B cell (primary cell): Measurements from ENCODE around the gene MRPL10. TPM values are rescaled to one million over a fixed set of nuclear protein-coding genes. Genes with fewer than 3 reads are reported as not detected.
A peak's percentile ranks its signal among the peaks of the same experiment; 100 is the strongest.

Experiments
- ATAC-seq: fragments of 200-7000 bp; cut with Tn5 transposase; one replicate; pipeline ENCODE4 v1.10.0; 2021; ENCODE audit warnings: low read depth, mild to moderate bottlenecking, moderate number of reproducible peaks, moderate library complexity
- CTCF ChIA-PET: fragments of 350-600 bp; sonication (Branson Sonifier 250); formaldehyde crosslinking; loops from one replicate; lab custom pipeline; 2021; ENCODE audit warnings: antibody characterized with exemption, inconsistent platforms; lab: Charles Lee
- POLR2A ChIA-PET: fragments of 350-600 bp; sonication (Branson Sonifier 250); formaldehyde crosslinking; loops from one replicate; lab custom pipeline; 2021; ENCODE audit warnings: antibody characterized with exemption; lab: Charles Lee
- DNase-seq: peaks from one replicate; pipeline ENCODE4 v3.0.0; 2013
- H2AFZ ChIP-seq: 2 replicates; pipeline ENCODE4 v1.6.1; 2012; ENCODE audit warnings: mild to moderate bottlenecking, low read depth, low read length; ENCODE audit not compliant: insufficient read depth, poor library complexity, severe bottlenecking
- H3K27ac ChIP-seq, 2 donors: 1 replicate in 1 of 2; 2 replicates in 1 of 2; pipeline ENCODE4 v1.5.1; 2012 to 2013; ENCODE audit warnings: low read length in 2 of 2, mild to moderate bottlenecking in 2 of 2, moderate library complexity in 1 of 2
- H3K27me3 ChIP-seq, 4 experiments: fragments of 200-600 bp in 1 of 4; sonication (generic) in 1 of 4; replicated peaks in 1 of 4; 1 replicate in 2 of 4; 2 replicates in 2 of 4; pipeline versions ENCODE4 v1.6.1 to v1.7.0; 2013 to 2016; ENCODE audit warnings: low read length in 3 of 4, mild to moderate bottlenecking in 2 of 4, mixed read lengths in 1 of 4, moderate library complexity in 1 of 4; ENCODE audit not compliant: insufficient read depth in 4 of 4, control insufficient read depth in 3 of 4; ENCODE audit errors: control extremely low read depth in 1 of 4
- H3K36me3 ChIP-seq, 2 experiments: replicated peaks in 1 of 2; 1 replicate in 1 of 2; 2 replicates in 1 of 2; pipeline versions ENCODE4 v1.6.1 to v1.7.1; 2013; ENCODE audit warnings: low read length in 1 of 2; ENCODE audit not compliant: insufficient read depth in 2 of 2, control insufficient read depth in 1 of 2; ENCODE audit errors: control extremely low read depth in 1 of 2, extremely low read depth in 1 of 2
- H3K4me1 ChIP-seq, 2 donors: fragments of 200-600 bp in 1 of 2; sonication (generic) in 1 of 2; 1 replicate in 1 of 2; 2 replicates in 1 of 2; pipeline versions ENCODE4 v1.5.1 to v1.6.1; 2013 to 2017; ENCODE audit warnings: low read length in 2 of 2; ENCODE audit not compliant: control insufficient read depth in 2 of 2, insufficient read depth in 2 of 2
- H3K4me2 ChIP-seq: replicated peaks from 2 replicates; pipeline ENCODE3; 2012; ENCODE audit warnings: mild to moderate bottlenecking, low read depth, low read length; ENCODE audit not compliant: poor library complexity, severe bottlenecking
- H3K4me3 ChIP-seq, 5 experiments: fragments of 200-600 bp in 1 of 5; sonication (generic) in 1 of 5; 1 replicate in 3 of 5; 2 replicates in 2 of 5; pipeline versions ENCODE4 v1.5.1 to v1.7.0; 2011 to 2016; ENCODE audit warnings: low read length in 4 of 5, mild to moderate bottlenecking in 4 of 5, low read depth in 2 of 5, control low read depth in 1 of 5, moderate library complexity in 1 of 5; ENCODE audit not compliant: insufficient read depth in 1 of 5; ENCODE audit errors: control extremely low read depth in 1 of 5, extremely low read depth in 1 of 5
- H3K79me2 ChIP-seq: fragments of 200-600 bp; sonication (generic); one replicate; pipeline ENCODE4 v1.6.0; 2016; ENCODE audit warnings: low read length; ENCODE audit not compliant: control insufficient read depth, insufficient read depth
- H3K9ac ChIP-seq: fragments of 200-600 bp; sonication (generic); 2 replicates; pipeline ENCODE4 v1.6.1; 2017; ENCODE audit warnings: mild to moderate bottlenecking, low read length, moderate library complexity
- H3K9me3 ChIP-seq, 3 donors: one replicate each; pipeline versions ENCODE4 v1.6.1 to v1.7.1; 2013; ENCODE audit warnings: low read length in 2 of 3; ENCODE audit not compliant: control insufficient read depth in 2 of 3, insufficient read depth in 1 of 3; ENCODE audit errors: control extremely low read depth in 1 of 3
- H4K20me1 ChIP-seq: 2 replicates; pipeline ENCODE4 v1.6.0; 2012; ENCODE audit warnings: mild to moderate bottlenecking, low read length; ENCODE audit not compliant: insufficient read depth, control insufficient read depth, poor library complexity, severe bottlenecking
- H3K27ac Mint-ChIP-seq: one replicate; pipeline ENCODE4 v1.8.0; 2021; ENCODE audit warnings: mixed read lengths
- H3K27me3 Mint-ChIP-seq: one replicate; pipeline ENCODE4 v1.8.0; 2021; ENCODE audit warnings: mixed read lengths
- H3K4me1 Mint-ChIP-seq: one replicate; pipeline ENCODE4 v1.8.0; 2021; ENCODE audit warnings: mixed read lengths
- H3K4me3 Mint-ChIP-seq: one replicate; pipeline ENCODE4 v1.8.0; 2021; ENCODE audit warnings: mixed read lengths
- H3K9me3 Mint-ChIP-seq: one replicate; pipeline ENCODE4 v1.8.0; 2022; ENCODE audit warnings: mixed read lengths; ENCODE audit not compliant: insufficient read depth
- EZH2 ChIP-seq: IDR thresholded peaks from 2 replicates; pipeline ENCODE4 v1.6.1; 2012; ENCODE audit warnings: borderline replicate concordance, low read depth, mild to moderate bottlenecking, moderate library complexity, low read length; ENCODE audit not compliant: insufficient read depth, poor library complexity, severe bottlenecking
- WGBS: methylation state at CpG from one replicate; pipeline ENCODE4 v1.1.5; 2013; ENCODE audit warnings: missing lambda C conversion rate; ENCODE audit not compliant: insufficient coverage; 5-methylcytosine and 5-hydroxymethylcytosine counted together
- intact Hi-C: fragments of 100-400 bp; cut with micrococcal nuclease; formaldehyde crosslinking; loops from one replicate; pipeline ENCODE4 v1.10.0; 2022
- polyA plus RNA-seq: library from polyadenylated mRNA; depleted of rRNA; stranded (reverse); fragments of >200 nt; gene quantifications from 2 replicates; pipeline ENCODE4 v1.2.3, GENCODE V29; 2012
- total RNA-seq, 2 donors: library from RNA; stranded (reverse); fragments of 120-200 nt in 1 of 2; gene quantifications; 1 replicate in 1 of 2; 2 replicates in 1 of 2; pipeline versions ENCODE4 v1.2.3 to v1.2.4, GENCODE V29; 2013 to 2022
- TF ChIP-seq, protein P1 (sequence below): fragments of 200-600 bp; IDR thresholded peaks from one replicate; pipeline ENCODE4 v1.8.0; 2022; ENCODE audit warnings: antibody characterized with exemption, mild to moderate bottlenecking

MRPL10 gene
- total and polyA plus RNA-seq, 2 donors (not counting 1 experiment from before 2014, with no cell fraction given) = 34.8 to 39.4 TPM

DNA sequence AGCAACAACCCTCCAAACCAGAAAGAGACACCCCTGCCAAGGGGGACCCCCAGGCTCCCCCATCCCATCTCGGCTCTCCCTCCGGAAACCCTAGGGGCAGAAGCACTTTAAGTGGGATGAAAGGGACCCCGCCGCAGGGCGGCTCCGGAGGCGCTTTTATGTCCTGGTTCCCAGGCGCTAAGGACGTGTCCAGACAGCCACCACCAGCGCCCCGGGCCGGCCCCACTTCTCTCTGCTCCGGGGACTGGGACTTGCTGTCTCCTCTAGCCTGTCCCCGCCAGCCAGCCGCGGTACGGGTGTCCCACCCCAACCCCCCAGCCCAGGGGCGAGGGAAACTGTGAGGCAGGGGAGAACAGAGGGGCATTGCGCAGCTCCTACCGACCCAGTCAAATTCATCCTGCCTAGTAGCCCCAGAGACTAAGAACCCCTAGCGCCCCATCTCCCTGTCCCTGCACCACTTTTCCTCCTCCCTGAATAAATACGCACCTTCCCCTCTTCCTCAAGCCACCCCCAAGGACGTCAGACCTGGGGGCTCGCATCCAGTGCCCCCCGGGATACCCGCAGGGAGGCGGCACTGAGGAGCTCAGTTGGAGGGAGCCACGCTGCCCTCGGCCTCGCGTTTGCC, 15.5 kb upstream of the MRPL10 start:
- no peak overlapping the region for H3K4me3 Mint-ChIP-seq
- ATAC-seq = no peak
- H3K4me2 ChIP-seq = peak overlapping the region; percentile 48

DNA sequence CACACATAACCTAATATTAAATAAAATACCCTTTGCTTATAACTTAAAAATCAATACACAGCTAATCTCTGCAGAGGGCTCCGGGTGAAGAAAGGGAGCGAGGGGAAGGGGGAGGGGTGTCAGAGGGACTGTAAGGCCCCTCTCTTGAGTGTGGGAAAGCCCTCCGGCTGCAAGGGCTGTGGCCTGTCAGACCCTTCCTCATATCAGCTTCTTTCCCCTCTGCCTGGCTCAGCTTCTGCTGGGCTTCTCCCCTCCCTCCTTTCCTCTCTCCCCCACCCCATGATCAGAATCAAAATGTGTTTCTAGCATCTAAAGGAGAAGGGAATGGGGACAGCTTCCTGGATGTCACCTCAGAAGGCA, 14.4 kb upstream of the MRPL10 start:
- no peak for DNase-seq
- Histone ChIP-seq H3K4me1 (peaks cover 30 to 32% of the 10 kb centered on the region in 2 donors), H3K4me2 (no peak overlapping the region), H3K27me3 (peaks cover 0 to 70% (median 48%) of the 10 kb centered on the region in 4 experiments), H4K20me1 (no peaks in the 10 kb centered on the region), H3K27ac (no peak overlapping the region), H3K9ac (no peak overlapping the region), H3K79me2 (peaks cover 4% of the 10 kb centered on the region), H3K4me3 (no peak overlapping the region), H2AFZ (no peak overlapping the region), H3K36me3 (no peaks in the 10 kb centered on the region), H3K9me3 (peaks cover 0 to 13% (median 0%) of the 10 kb centered on the region in 3 donors)
- H3K9me3 Mint-ChIP-seq = no peaks in the 10 kb centered on the region
- no CpG with 5 or more reads among the region's 3 CpGs for WGBS
- intact Hi-C loops = no loop called here
- peaks cover 55% of the 10 kb centered on the region for H3K27me3 Mint-ChIP-seq
- peaks cover 24% of the 10 kb centered on the region for H3K4me1 Mint-ChIP-seq
- ChIA-PET CTCF (interaction anchor here (1.0 to 19.9 kb wide), 3 partner anchors 12 to 147 kb away, joined by 3 to 436 read pairs (median 4); partner anchors contain the start of gene SP2), POLR2A (no interaction called here)
- ATAC-seq = no peak
- no peak overlapping the region for H3K4me3 Mint-ChIP-seq
- H3K27ac Mint-ChIP-seq = no peak overlapping the region
- no peak for TF ChIP-seq EZH2
- TF ChIP-seq, protein P1, sequence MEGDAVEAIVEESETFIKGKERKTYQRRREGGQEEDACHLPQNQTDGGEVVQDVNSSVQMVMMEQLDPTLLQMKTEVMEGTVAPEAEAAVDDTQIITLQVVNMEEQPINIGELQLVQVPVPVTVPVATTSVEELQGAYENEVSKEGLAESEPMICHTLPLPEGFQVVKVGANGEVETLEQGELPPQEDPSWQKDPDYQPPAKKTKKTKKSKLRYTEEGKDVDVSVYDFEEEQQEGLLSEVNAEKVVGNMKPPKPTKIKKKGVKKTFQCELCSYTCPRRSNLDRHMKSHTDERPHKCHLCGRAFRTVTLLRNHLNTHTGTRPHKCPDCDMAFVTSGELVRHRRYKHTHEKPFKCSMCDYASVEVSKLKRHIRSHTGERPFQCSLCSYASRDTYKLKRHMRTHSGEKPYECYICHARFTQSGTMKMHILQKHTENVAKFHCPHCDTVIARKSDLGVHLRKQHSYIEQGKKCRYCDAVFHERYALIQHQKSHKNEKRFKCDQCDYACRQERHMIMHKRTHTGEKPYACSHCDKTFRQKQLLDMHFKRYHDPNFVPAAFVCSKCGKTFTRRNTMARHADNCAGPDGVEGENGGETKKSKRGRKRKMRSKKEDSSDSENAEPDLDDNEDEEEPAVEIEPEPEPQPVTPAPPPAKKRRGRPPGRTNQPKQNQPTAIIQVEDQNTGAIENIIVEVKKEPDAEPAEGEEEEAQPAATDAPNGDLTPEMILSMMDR = no peak

More for the DNA sequence above, 15.5 kb upstream of the MRPL10 start:
- no peak overlapping the region for H3K27ac ChIP-seq
- peaks cover 30 to 39% of the 10 kb centered on the region in 2 donors for H3K4me1 ChIP-seq
- H3K4me3 ChIP-seq = no peak overlapping the region
- peaks cover 0 to 13% (median 0%) of the 10 kb centered on the region in 3 donors for H3K9me3 ChIP-seq
- 18% methylated on average over 31 of the region's 31 CpGs for WGBS
- intact Hi-C loops = no loop called here
- no peak for TF ChIP-seq EZH2
- TF ChIP-seq, protein P1 = no peak
- H3K4me1 Mint-ChIP-seq = peaks cover 23% of the 10 kb centered on the region
- POLR2A ChIA-PET = no interaction called here
- H3K36me3 ChIP-seq = no peaks in the 10 kb centered on the region
- H3K27ac Mint-ChIP-seq = peak overlapping the region; percentile 63
- no peak overlapping the region for H2AFZ ChIP-seq
- no peaks in the 10 kb centered on the region for H3K79me2 ChIP-seq
- H3K27me3 ChIP-seq = peaks cover 0 to 79% (median 52%) of the 10 kb centered on the region in 4 experiments
- H3K9ac ChIP-seq = no peak overlapping the region
- H3K27me3 Mint-ChIP-seq = peaks cover 58% of the 10 kb centered on the region
- H3K9me3 Mint-ChIP-seq = no peaks in the 10 kb centered on the region
- DNase-seq = peak; percentile 8
- H4K20me1 ChIP-seq = no peaks in the 10 kb centered on the region
- CTCF ChIA-PET = interaction anchor here (1.0 to 19.9 kb wide), 3 partner anchors 42 to 148 kb away, joined by 3 to 436 read pairs (median 3); partner anchors contain the start of genes CDK5RAP3 and SP2
